Erythroblast (primary cell): ENCODE results near the gene SLC29A1.

Source experiments
- GATA1 ChIP-seq: IDR thresholded peaks from 2 replicates; pipeline ENCODE4 v1.6.1; 2011; ENCODE audit warnings: low read depth, mild to moderate bottlenecking, control low read depth, low read length, moderate library complexity
- POLR2A ChIP-seq: IDR thresholded peaks from 2 replicates; pipeline ENCODE4 v1.6.1; 2011; ENCODE audit warnings: mild to moderate bottlenecking, low read length

DNA sequence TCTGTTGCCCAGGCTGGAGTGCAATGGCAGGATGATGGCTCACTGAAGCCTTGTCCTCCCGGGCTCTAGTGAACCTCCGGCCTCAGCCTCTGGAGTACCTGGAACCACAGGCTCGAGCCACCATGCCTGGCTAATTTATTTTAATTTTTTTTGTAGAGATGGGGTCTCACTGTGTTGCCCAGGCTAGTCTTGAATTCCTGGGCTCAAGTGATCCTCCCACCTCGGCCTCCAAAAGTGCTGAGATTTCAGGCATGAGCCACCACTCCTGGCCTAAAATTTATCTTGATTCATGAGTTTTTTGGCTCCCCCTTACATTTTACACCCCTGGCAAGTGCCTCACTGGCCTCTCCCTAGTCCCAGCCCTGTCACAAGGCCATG, 2.5 kb upstream of the SLC29A1 start:
- TF ChIP-seq POLR2A (no peak), GATA1 (no peak)
